GM13977 (cell line): Measurements from ENCODE around the gene DNAH12.

Source experiments
- DNase-seq: peaks from one replicate; pipeline ENCODE4 v3.0.0; 2012; ENCODE audit warnings: low spot score
- CTCF ChIP-seq: IDR thresholded peaks from 2 replicates; pipeline ENCODE4 v1.5.1; 2012; ENCODE audit warnings: mild to moderate bottlenecking, control low read depth; ENCODE audit not compliant: insufficient read depth; ENCODE audit errors: extremely low read depth, missing control alignments
- in situ Hi-C: fragments of 300-500 bp; cut with MboI; formaldehyde crosslinking; loops from one replicate; pipeline ENCODE4 v1.12.0; 2022; ENCODE audit warnings: low sequenced_read_pairs, low pct_unique_long_range_greater_than_20kb, mixed read lengths, inconsistent platforms; ENCODE audit not compliant: unreplicated experiment

Gene DNAH12

GRCh38 chr3:57292159-57292896, 251.8 kb downstream of the DNAH12 start, which contains the start of gene ASB14:
Gene ASB14 (minus strand): TSS chr3:57292685. CDS start chr3:57292033, 652 bp downstream.
- no peak for DNase-seq
- in situ Hi-C loops = no loop called here
- no peak for TF ChIP-seq CTCF

DNA sequence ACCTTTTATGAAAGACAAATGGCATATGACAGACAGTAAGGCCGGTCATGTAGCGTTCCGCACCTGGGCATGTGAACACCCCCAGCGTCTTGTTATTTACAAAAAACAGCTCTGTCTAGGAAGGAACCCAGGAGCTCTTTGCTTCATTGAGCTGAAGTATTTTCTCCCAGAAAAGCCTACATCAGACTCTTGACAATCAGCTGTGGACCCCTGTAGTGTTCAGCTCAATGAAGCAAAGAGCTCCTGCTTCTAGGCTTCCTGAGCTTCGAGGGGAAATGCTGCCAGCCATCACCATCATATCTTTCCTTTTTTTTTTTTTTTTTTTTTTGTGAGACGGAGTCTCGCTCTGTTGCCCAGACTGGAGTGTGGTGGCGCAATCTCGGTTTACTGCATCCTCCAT, 255.7 kb downstream of the DNAH12 start:
- DNase-seq = no peak
- in situ Hi-C loops = no loop called here
- no peak for TF ChIP-seq CTCF

- no peak for DNase-seq
- in situ Hi-C loops = no loop called here
- TF ChIP-seq CTCF = no peak
Observed at GRCh38 chr3:57287205-57287604, 256.9 kb downstream of the DNAH12 start.

- in situ Hi-C loops = no loop called here
- TF ChIP-seq CTCF = no peak
- no peak for DNase-seq
Observed at GRCh38 chr3:57283334-57283733, 260.8 kb downstream of the DNAH12 start.

GRCh38 chr3:57281715-57282114, 262.4 kb downstream of the DNAH12 start:
- DNase-seq = no peak
- no peak for TF ChIP-seq CTCF
- in situ Hi-C loops = no loop called here

- DNase-seq = no peak
- in situ Hi-C loops = no loop called here
- TF ChIP-seq CTCF = no peak
Observed at GRCh38 chr3:57279685-57280084, 264.5 kb downstream of the DNAH12 start.

DNA sequence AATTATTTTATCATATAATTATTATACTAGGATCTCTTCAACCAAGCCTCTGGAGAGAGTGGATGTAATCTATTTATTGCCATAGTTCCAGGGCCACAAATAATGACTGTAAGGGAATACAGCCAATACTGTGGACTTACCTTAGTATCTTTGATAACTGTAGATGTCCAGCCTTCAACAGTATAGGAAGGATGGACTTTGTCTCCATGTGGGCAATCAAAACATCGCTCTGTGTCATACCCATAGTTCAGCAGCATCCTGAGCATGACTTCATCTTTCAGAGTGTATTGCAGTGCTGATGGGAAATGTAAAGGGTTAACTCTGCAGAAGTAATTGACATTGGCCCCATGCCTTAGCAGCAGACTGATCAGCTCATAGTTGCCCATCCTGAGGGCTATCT, 265.9 kb downstream of the DNAH12 start:
- TF ChIP-seq CTCF = no peak
- in situ Hi-C loops = no loop called here
- no peak for DNase-seq
